ENCODE measurements around the gene WASF3. TPM values are rescaled to one million over a fixed set of nuclear protein-coding genes. Genes with fewer than 3 reads are reported as not detected.

WASF3 gene
- total RNA-seq, 4 donors from 2014 or later = 5.7 to 11.4 (median 7.2) TPM

- whole genome bisulfite sequencing = 70% methylated on average over 4 of the region's 4 CpGs
- Histone ChIP-seq H3K36me3 (no peaks in the 10 kb centered on the region), H3K9me3 (no peaks in the 10 kb centered on the region), H3K27ac (no peak overlapping the region), H3K27me3 (no peaks in the 10 kb centered on the region), H3K4me3 (no peak overlapping the region), H3K4me1 (no peaks in the 10 kb centered on the region)
- no peak for TF ChIP-seq POLR2A (IDR thresholded peaks at IDR 0.05)
- no peak for TF ChIP-seq EP300 (IDR thresholded peaks at IDR 0.05)
- TF ChIP-seq, protein P1, sequence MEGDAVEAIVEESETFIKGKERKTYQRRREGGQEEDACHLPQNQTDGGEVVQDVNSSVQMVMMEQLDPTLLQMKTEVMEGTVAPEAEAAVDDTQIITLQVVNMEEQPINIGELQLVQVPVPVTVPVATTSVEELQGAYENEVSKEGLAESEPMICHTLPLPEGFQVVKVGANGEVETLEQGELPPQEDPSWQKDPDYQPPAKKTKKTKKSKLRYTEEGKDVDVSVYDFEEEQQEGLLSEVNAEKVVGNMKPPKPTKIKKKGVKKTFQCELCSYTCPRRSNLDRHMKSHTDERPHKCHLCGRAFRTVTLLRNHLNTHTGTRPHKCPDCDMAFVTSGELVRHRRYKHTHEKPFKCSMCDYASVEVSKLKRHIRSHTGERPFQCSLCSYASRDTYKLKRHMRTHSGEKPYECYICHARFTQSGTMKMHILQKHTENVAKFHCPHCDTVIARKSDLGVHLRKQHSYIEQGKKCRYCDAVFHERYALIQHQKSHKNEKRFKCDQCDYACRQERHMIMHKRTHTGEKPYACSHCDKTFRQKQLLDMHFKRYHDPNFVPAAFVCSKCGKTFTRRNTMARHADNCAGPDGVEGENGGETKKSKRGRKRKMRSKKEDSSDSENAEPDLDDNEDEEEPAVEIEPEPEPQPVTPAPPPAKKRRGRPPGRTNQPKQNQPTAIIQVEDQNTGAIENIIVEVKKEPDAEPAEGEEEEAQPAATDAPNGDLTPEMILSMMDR (IDR thresholded peaks at IDR 0.05) = no peak
- no peak for TF ChIP-seq POLR2AphosphoS5 (IDR thresholded peaks at IDR 0.05)
- DNase-seq (ENCODE audit: low spot score in 2 of 2) = no peak
Observed at GRCh38 chr13:26663791-26664190, 106.3 kb downstream of the WASF3 start.

GRCh38 chr13:26664286-26664685 is 106.8 kb downstream of the WASF3 start:
- no peak for TF ChIP-seq POLR2A (IDR thresholded peaks at IDR 0.05)
- TF ChIP-seq, protein P1 (IDR thresholded peaks at IDR 0.05) = no peak
- TF ChIP-seq POLR2AphosphoS5 (IDR thresholded peaks at IDR 0.05) = no peak
- no peak for TF ChIP-seq EP300 (IDR thresholded peaks at IDR 0.05)
- Histone ChIP-seq H3K4me3 (no peak overlapping the region), H3K4me1 (no peaks in the 10 kb centered on the region), H3K27ac (no peak overlapping the region), H3K9me3 (no peaks in the 10 kb centered on the region), H3K27me3 (no peaks in the 10 kb centered on the region), H3K36me3 (no peaks in the 10 kb centered on the region)
- no peak for DNase-seq (ENCODE audit: low spot score in 2 of 2)
- WGBS = 91% methylated on average over 2 of the region's 2 CpGs

DNA sequence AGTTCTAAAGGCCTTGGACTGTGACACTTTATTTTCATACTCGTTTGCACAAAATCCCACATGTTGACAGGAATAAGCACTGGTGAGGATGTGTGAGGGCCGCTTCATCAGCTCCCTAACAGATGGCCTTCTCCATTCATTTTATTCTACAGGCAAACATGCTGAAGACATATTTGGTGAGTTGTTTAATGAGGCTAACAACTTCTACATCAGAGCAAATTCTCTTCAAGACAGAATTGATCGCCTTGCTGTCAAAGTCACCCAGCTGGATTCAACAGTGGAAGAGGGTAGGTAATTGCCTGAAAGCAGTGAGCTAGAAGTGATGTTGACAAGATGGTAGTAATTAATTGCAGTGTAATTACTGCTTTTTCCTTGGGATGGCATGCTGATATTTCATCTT is 107.4 kb downstream of the WASF3 start:
- TF ChIP-seq, protein P1 (IDR thresholded peaks at IDR 0.05) = no peak
- TF ChIP-seq POLR2AphosphoS5 (IDR thresholded peaks at IDR 0.05) = no peak
- Histone ChIP-seq H3K27ac (no peak overlapping the region), H3K9me3 (no peaks in the 10 kb centered on the region), H3K4me1 (no peaks in the 10 kb centered on the region), H3K36me3 (no peaks in the 10 kb centered on the region), H3K27me3 (no peaks in the 10 kb centered on the region), H3K4me3 (no peak overlapping the region)
- DNase-seq (ENCODE audit: low spot score in 2 of 2) = no peak
- WGBS = 86% methylated on average over 3 of the region's 3 CpGs

GRCh38 chr13:26668357-26669146 is 111.1 kb downstream of the WASF3 start:
- WGBS = 72% methylated on average over 5 of the region's 5 CpGs
- DNase-seq (ENCODE audit: low spot score in 2 of 2) = no peak
- Histone ChIP-seq H3K27me3 (no peaks in the 10 kb centered on the region), H3K4me1 (no peaks in the 10 kb centered on the region), H3K9me3 (no peaks in the 10 kb centered on the region), H3K4me3 (no peak overlapping the region), H3K36me3 (no peaks in the 10 kb centered on the region), H3K27ac (no peak overlapping the region)
- no peak for TF ChIP-seq POLR2AphosphoS5 (IDR thresholded peaks at IDR 0.05)
- no peak for TF ChIP-seq POLR2A (IDR thresholded peaks at IDR 0.05)
- no peak for TF ChIP-seq EP300 (IDR thresholded peaks at IDR 0.05)
- TF ChIP-seq, protein P1 (IDR thresholded peaks at IDR 0.05) = no peak

DNA sequence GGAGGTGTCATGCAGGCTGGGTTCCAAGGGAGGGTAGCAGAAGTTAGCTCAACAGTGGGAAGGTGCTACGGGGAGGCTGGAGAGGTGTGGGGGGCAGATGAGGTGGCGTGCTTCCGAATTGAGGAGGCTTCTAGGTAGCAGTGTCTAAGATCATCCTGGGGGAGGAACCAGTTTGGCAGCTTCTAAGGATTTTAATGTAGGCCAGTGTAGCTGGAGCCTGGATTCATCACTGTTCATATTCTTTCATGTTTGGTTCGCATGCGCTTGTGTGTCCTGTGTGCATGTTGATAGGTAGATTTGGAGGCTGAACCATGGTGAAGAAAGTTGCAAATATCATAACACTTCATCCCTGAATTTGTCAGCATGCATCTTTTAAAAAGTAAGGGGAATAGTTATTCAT is 116.4 kb downstream of the WASF3 start:
- H3K4me1 ChIP-seq = no peaks in the 10 kb centered on the region
- no peak overlapping the region for H3K4me3 ChIP-seq
- no peaks in the 10 kb centered on the region for H3K9me3 ChIP-seq
- 92% methylated on average over 5 of the region's 5 CpGs for WGBS
- no peaks in the 10 kb centered on the region for H3K36me3 ChIP-seq
- TF ChIP-seq, protein P1 (IDR thresholded peaks at IDR 0.05) = no peak
- no peak for TF ChIP-seq EP300 (IDR thresholded peaks at IDR 0.05)
- TF ChIP-seq POLR2A (IDR thresholded peaks at IDR 0.05) = no peak
- no peak for TF ChIP-seq POLR2AphosphoS5 (IDR thresholded peaks at IDR 0.05)
- no peak for DNase-seq (ENCODE audit: low spot score in 2 of 2)
- H3K27me3 ChIP-seq = no peaks in the 10 kb centered on the region
- no peak overlapping the region for H3K27ac ChIP-seq
